H9 (cell line): ENCODE data around the gene YIPF5. TPM values are rescaled to one million over a fixed set of nuclear protein-coding genes. Genes with fewer than 3 reads are reported as not detected.

ENCODE experiments used
- DNase-seq: peaks from one replicate; pipeline ENCODE4 v3.0.0-alpha.2; 2017
- H2AFZ ChIP-seq: one replicate; pipeline ENCODE4 v1.6.1; 2013; ENCODE audit warnings: mild to moderate bottlenecking, low read length, control low read depth, moderate library complexity
- H2AK5ac ChIP-seq: 2 replicates; pipeline ENCODE4 v1.6.1; 2013; ENCODE audit warnings: low read length, control low read depth, mixed read lengths; ENCODE audit not compliant: insufficient read length
- H2BK120ac ChIP-seq: one replicate; pipeline ENCODE4 v1.6.1; 2013; ENCODE audit warnings: low read depth, mild to moderate bottlenecking, low read length, control low read depth, inconsistent platforms; ENCODE audit not compliant: poor library complexity, severe bottlenecking
- H2BK12ac ChIP-seq: 2 replicates; pipeline ENCODE4 v1.6.1; 2013; ENCODE audit warnings: low read length, control low read depth, mixed read lengths, low read depth; ENCODE audit not compliant: insufficient read length
- H2BK15ac ChIP-seq: 2 replicates; pipeline ENCODE4 v1.6.1; 2013; ENCODE audit warnings: low read depth, low read length, control low read depth
- H2BK20ac ChIP-seq: one replicate; pipeline ENCODE4 v1.6.1; 2013; ENCODE audit warnings: low read depth, mild to moderate bottlenecking, low read length, control low read depth, inconsistent platforms; ENCODE audit not compliant: poor library complexity, severe bottlenecking
- H2BK5ac ChIP-seq: 2 replicates; pipeline ENCODE4 v1.6.1; 2013; ENCODE audit warnings: low read length, control low read depth, mixed read lengths; ENCODE audit not compliant: insufficient read length
- H3K14ac ChIP-seq: 2 replicates; pipeline ENCODE4 v1.6.1; 2013; ENCODE audit warnings: low read length, control low read depth; ENCODE audit not compliant: insufficient read depth
- H3K18ac ChIP-seq: 2 replicates; pipeline ENCODE4 v1.6.1; 2013; ENCODE audit warnings: low read depth, mild to moderate bottlenecking, mixed read lengths, low read length, control low read depth; ENCODE audit not compliant: insufficient read length
- H3K23ac ChIP-seq: 2 replicates; pipeline ENCODE4 v1.6.1; 2013; ENCODE audit warnings: low read length, control low read depth, mixed read lengths, low read depth; ENCODE audit not compliant: insufficient read length
- H3K23me2 ChIP-seq: 2 replicates; pipeline ENCODE4 v1.6.1; 2013; ENCODE audit warnings: low read depth, mild to moderate bottlenecking, mixed read lengths, low read length, control low read depth; ENCODE audit not compliant: insufficient read length, poor library complexity, severe bottlenecking
- H3K27ac ChIP-seq: 2 replicates; pipeline ENCODE4 v1.5.1; 2013; ENCODE audit warnings: low read length, control low read depth, mixed read lengths, low read depth; ENCODE audit not compliant: insufficient read length
- H3K27me3 ChIP-seq: 2 replicates; pipeline ENCODE4 v1.6.1; 2013; ENCODE audit warnings: low read length, control low read depth, inconsistent platforms; ENCODE audit not compliant: insufficient read depth
- H3K4ac ChIP-seq: 2 replicates; pipeline ENCODE4 v1.6.1; 2013; ENCODE audit warnings: low read depth, mild to moderate bottlenecking, control low read depth, inconsistent platforms, low read length, moderate library complexity
- H3K4me1 ChIP-seq: 2 replicates; pipeline ENCODE4 v1.6.1; 2013; ENCODE audit warnings: low read length, control low read depth, inconsistent platforms; ENCODE audit not compliant: insufficient read depth
- H3K4me2 ChIP-seq: 2 replicates; pipeline ENCODE4 v1.6.1; 2013; ENCODE audit warnings: low read length, control low read depth, mixed read lengths; ENCODE audit not compliant: insufficient read length, insufficient read depth
- H3K56ac ChIP-seq: 2 replicates; pipeline ENCODE4 v1.6.1; 2013; ENCODE audit warnings: low read depth, mild to moderate bottlenecking, mixed read lengths, low read length, control low read depth; ENCODE audit not compliant: insufficient read length
- H3K79me1 ChIP-seq: 2 replicates; pipeline ENCODE4 v1.6.1; 2013; ENCODE audit warnings: low read depth, mild to moderate bottlenecking, moderate library complexity, low read length, control low read depth, inconsistent platforms; ENCODE audit not compliant: insufficient read depth, poor library complexity, severe bottlenecking
- H3K79me2 ChIP-seq: 2 replicates; pipeline ENCODE4 v1.6.1; 2013; ENCODE audit warnings: low read length, control low read depth, inconsistent platforms; ENCODE audit not compliant: insufficient read depth
- H3K9ac ChIP-seq: 2 replicates; pipeline ENCODE4 v1.6.1; 2013; ENCODE audit warnings: low read length, control low read depth, mixed read lengths; ENCODE audit not compliant: insufficient read length; ENCODE audit errors: extremely low read depth
- H3K9me3 ChIP-seq: one replicate; pipeline ENCODE4 v1.6.1; 2013; ENCODE audit warnings: low read depth, low read length, inconsistent platforms; ENCODE audit not compliant: control insufficient read depth
- H3T11ph ChIP-seq: one replicate; pipeline ENCODE4 v1.6.1; 2013; ENCODE audit warnings: mild to moderate bottlenecking, low read length, control low read depth, inconsistent platforms
- H4K20me1 ChIP-seq: one replicate; pipeline ENCODE4 v1.6.1; 2013; ENCODE audit not compliant: control insufficient read depth, insufficient read length, insufficient read depth
- H4K5ac ChIP-seq: 2 replicates; pipeline ENCODE4 v1.6.1; 2013; ENCODE audit warnings: low read depth, mild to moderate bottlenecking, mixed read lengths, low read length, control low read depth; ENCODE audit not compliant: insufficient read length
- H4K8ac ChIP-seq: replicated peaks from 2 replicates; pipeline ENCODE4 v1.6.1; 2013; ENCODE audit warnings: low read length, control low read depth, mixed read lengths, low read depth; ENCODE audit not compliant: insufficient read length
- H4K91ac ChIP-seq: 2 replicates; pipeline ENCODE4 v1.6.1; 2013; ENCODE audit warnings: low read depth, mild to moderate bottlenecking, moderate library complexity, mixed read lengths, low read length, control low read depth; ENCODE audit not compliant: insufficient read length
- H3K27ac Mint-ChIP-seq, 3 experiments: 2 replicates in 2 of 3; 3 replicates in 1 of 3; pipeline ENCODE4 v1.8.0; 2020 to 2021; ENCODE audit warnings: mixed read lengths in 3 of 3, mild to moderate bottlenecking in 1 of 3, moderate library complexity in 1 of 3
- H3K27me3 Mint-ChIP-seq: 2 replicates; pipeline ENCODE4 v1.8.0; 2021; ENCODE audit warnings: low read depth, mild to moderate bottlenecking, moderate library complexity, mixed read lengths
- H3K36me3 Mint-ChIP-seq, 3 experiments: 2 replicates in 2 of 3; 3 replicates in 1 of 3; pipeline ENCODE4 v1.8.0; 2020 to 2021; ENCODE audit warnings: low read depth in 3 of 3, mixed read lengths in 3 of 3; ENCODE audit not compliant: insufficient read depth in 1 of 3
- H3K4me1 Mint-ChIP-seq, 2 experiments: 2 replicates each; pipeline ENCODE4 v1.8.0; 2020; ENCODE audit warnings: mixed read lengths in 2 of 2
- H3K4me3 Mint-ChIP-seq, 2 experiments: 2 replicates in 1 of 2; 3 replicates in 1 of 2; pipeline ENCODE4 v1.8.0; 2020 to 2021; ENCODE audit warnings: mild to moderate bottlenecking in 2 of 2, mixed read lengths in 2 of 2, moderate library complexity in 1 of 2
- H3K9me3 Mint-ChIP-seq, 2 experiments: 2 replicates in 1 of 2; 3 replicates in 1 of 2; pipeline ENCODE4 v1.8.0; 2020; ENCODE audit warnings: mild to moderate bottlenecking in 2 of 2, mixed read lengths in 2 of 2, moderate library complexity in 1 of 2
- WGBS: extraction: QIAGEN DNeasy Blood & Tissue Kit; methylation state at CpG from one replicate; pipeline ENCODE4 v1.1.7; 2013; ENCODE audit warnings: missing lambda C conversion rate, low lambda C conversion rate, mixed read lengths; ENCODE audit not compliant: insufficient read length; ENCODE audit errors: extremely low coverage; 5-methylcytosine and 5-hydroxymethylcytosine counted together
- total RNA-seq: library from RNA; stranded (reverse); gene quantifications from 2 replicates; pipeline ENCODE4 v1.2.1, GENCODE V29; 2021
- TF ChIP-seq, protein P1 (sequence below): fragments of 200-600 bp; sonication (generic); conservative IDR thresholded peaks from 3 replicates; pipeline ENCODE4 v1.8.0; 2021; ENCODE audit warnings: antibody characterized with exemption, mild to moderate bottlenecking

The YIPF5 gene
- total RNA-seq, 1 experiment from 2014 or later: 44.6 TPM

GRCh38 chr5:144131261-144131660, 39.2 kb downstream of the YIPF5 start:
- Mint-ChIP-seq H3K27ac (no peak overlapping the region), H3K9me3 (no peaks in the 10 kb centered on the region), H3K27me3 (no peaks in the 10 kb centered on the region), H3K4me1 (no peaks in the 10 kb centered on the region), H3K4me3 (no peak overlapping the region), H3K36me3 (no peaks in the 10 kb centered on the region)
- Histone ChIP-seq H3K18ac (no peak overlapping the region), H2BK12ac (no peak overlapping the region), H3K4me1 (no peaks in the 10 kb centered on the region), H3K9ac (no peak overlapping the region), H2BK20ac (no peak overlapping the region), H2BK5ac (no peak overlapping the region), H3K4me2 (no peak overlapping the region), H4K8ac (no peak overlapping the region), H3K4ac (no peak overlapping the region), H3K79me2 (no peaks in the 10 kb centered on the region), H2BK120ac (no peak overlapping the region), H3T11ph (no peak overlapping the region), H3K23me2 (no peaks in the 10 kb centered on the region), H3K79me1 (no peaks in the 10 kb centered on the region), H3K9me3 (no peaks in the 10 kb centered on the region), H3K27ac (no peak overlapping the region), H3K56ac (no peak overlapping the region), H3K27me3 (no peaks in the 10 kb centered on the region), H3K23ac (no peak overlapping the region), H4K20me1 (no peaks in the 10 kb centered on the region), H4K5ac (no peak overlapping the region), H3K14ac (no peak overlapping the region), H4K91ac (no peak overlapping the region), H2BK15ac (no peak overlapping the region), H2AK5ac (no peak overlapping the region), H2AFZ (no peak overlapping the region)
- DNase-seq: no peak
- TF ChIP-seq, protein P1, sequence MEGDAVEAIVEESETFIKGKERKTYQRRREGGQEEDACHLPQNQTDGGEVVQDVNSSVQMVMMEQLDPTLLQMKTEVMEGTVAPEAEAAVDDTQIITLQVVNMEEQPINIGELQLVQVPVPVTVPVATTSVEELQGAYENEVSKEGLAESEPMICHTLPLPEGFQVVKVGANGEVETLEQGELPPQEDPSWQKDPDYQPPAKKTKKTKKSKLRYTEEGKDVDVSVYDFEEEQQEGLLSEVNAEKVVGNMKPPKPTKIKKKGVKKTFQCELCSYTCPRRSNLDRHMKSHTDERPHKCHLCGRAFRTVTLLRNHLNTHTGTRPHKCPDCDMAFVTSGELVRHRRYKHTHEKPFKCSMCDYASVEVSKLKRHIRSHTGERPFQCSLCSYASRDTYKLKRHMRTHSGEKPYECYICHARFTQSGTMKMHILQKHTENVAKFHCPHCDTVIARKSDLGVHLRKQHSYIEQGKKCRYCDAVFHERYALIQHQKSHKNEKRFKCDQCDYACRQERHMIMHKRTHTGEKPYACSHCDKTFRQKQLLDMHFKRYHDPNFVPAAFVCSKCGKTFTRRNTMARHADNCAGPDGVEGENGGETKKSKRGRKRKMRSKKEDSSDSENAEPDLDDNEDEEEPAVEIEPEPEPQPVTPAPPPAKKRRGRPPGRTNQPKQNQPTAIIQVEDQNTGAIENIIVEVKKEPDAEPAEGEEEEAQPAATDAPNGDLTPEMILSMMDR: no peak
- WGBS: no CpG with 5 or more reads among the region's 4 CpGs
